Neutrophil (primary cell): ENCODE results near the gene RSPH3.

ENCODE experiments used
- H3K27ac ChIP-seq: fragments of 200-600 bp; sonication (generic); 2 replicates; pipeline ENCODE4 v1.5.1; 2016; ENCODE audit warnings: mild to moderate bottlenecking, moderate library complexity
- H3K27me3 ChIP-seq: fragments of 200-600 bp; sonication (generic); 2 replicates; pipeline ENCODE4 v1.6.0; 2016; ENCODE audit warnings: mild to moderate bottlenecking
- H3K36me3 ChIP-seq: fragments of 200-600 bp; sonication (generic); 2 replicates; pipeline ENCODE4 v1.5.1; 2017
- H3K4me1 ChIP-seq, 2 experiments: fragments of 200-600 bp in 1 of 2; sonication (generic) in 1 of 2; 1 replicate in 1 of 2; 2 replicates in 1 of 2; pipeline versions ENCODE4 v1.5.1 to v1.6.1; 2013 to 2016; ENCODE audit warnings: low read depth in 1 of 2, low read length in 1 of 2, mild to moderate bottlenecking in 1 of 2, moderate library complexity in 1 of 2; ENCODE audit not compliant: control insufficient read depth in 1 of 2, insufficient read depth in 1 of 2
- H3K4me3 ChIP-seq, 2 experiments: fragments of 200-600 bp in 1 of 2; sonication (generic) in 1 of 2; 1 replicate in 1 of 2; 2 replicates in 1 of 2; pipeline ENCODE4 v1.5.1; 2013 to 2016; ENCODE audit warnings: low read depth in 1 of 2, low read length in 1 of 2, mild to moderate bottlenecking in 1 of 2, moderate library complexity in 1 of 2
- H3K9me3 ChIP-seq: fragments of 200-600 bp; sonication (generic); 2 replicates; pipeline ENCODE4 v1.5.1; 2016
- CTCF ChIP-seq: fragments of 200-600 bp; sonication (generic); IDR thresholded peaks from 2 replicates; pipeline ENCODE4 v1.5.1; 2016; ENCODE audit warnings: antibody characterized with exemption

RSPH3 gene

GRCh38 chr6:158941246-158941645 lies 58.8 kb downstream of the RSPH3 start:
- H3K36me3 ChIP-seq = no peaks in the 10 kb centered on the region
- no peak for TF ChIP-seq CTCF
- H3K9me3 ChIP-seq = no peaks in the 10 kb centered on the region
- peaks cover 0 to 6% of the 10 kb centered on the region in 2 experiments for H3K4me1 ChIP-seq
- no peak overlapping the region for H3K27ac ChIP-seq
- no peak overlapping the region for H3K4me3 ChIP-seq
- H3K27me3 ChIP-seq = peaks cover 49% of the 10 kb centered on the region

- H3K4me1 ChIP-seq = peaks cover 0 to 6% of the 10 kb centered on the region in 2 experiments
- H3K27ac ChIP-seq = no peak overlapping the region
- TF ChIP-seq CTCF = no peak
- H3K9me3 ChIP-seq = no peaks in the 10 kb centered on the region
- peaks cover 49% of the 10 kb centered on the region for H3K27me3 ChIP-seq
- no peaks in the 10 kb centered on the region for H3K36me3 ChIP-seq
- no peak overlapping the region for H3K4me3 ChIP-seq
Observed at GRCh38 chr6:158939255-158940159, 60.5 kb downstream of the RSPH3 start.

- peaks cover 0 to 6% of the 10 kb centered on the region in 2 experiments for H3K4me1 ChIP-seq
- no peak overlapping the region for H3K4me3 ChIP-seq
- H3K27ac ChIP-seq = no peak overlapping the region
- no peaks in the 10 kb centered on the region for H3K9me3 ChIP-seq
- peaks cover 49% of the 10 kb centered on the region for H3K27me3 ChIP-seq
- no peaks in the 10 kb centered on the region for H3K36me3 ChIP-seq
- no peak for TF ChIP-seq CTCF
Observed at GRCh38 chr6:158938811-158939254, 61.2 kb downstream of the RSPH3 start.

DNA sequence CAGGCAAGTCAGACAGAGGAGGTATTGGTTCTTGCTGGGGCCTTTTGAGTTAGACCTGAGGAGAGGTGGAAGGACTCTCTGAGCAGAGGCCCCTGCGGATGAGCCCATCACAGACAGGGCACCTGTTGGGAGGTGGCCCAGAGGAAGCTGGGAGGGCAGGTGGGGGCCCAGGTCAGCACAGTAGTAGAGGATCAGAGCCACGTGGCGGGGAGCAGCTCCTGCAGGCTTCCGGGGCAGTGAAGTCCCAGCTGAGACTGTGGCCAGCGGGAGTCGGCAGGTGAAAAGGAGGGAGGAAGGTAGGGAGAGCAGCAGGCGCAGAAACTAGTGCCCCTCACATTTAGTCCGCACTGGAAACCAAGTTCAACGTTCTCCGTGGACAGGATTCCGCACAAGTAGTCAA lies 61.8 kb downstream of the RSPH3 start:
- no peaks in the 10 kb centered on the region for H3K36me3 ChIP-seq
- no peaks in the 10 kb centered on the region for H3K9me3 ChIP-seq
- H3K4me3 ChIP-seq = no peak overlapping the region
- peaks cover 49% of the 10 kb centered on the region for H3K27me3 ChIP-seq
- H3K4me1 ChIP-seq = peaks cover 0 to 6% of the 10 kb centered on the region in 2 experiments
- H3K27ac ChIP-seq = no peak overlapping the region
- no peak for TF ChIP-seq CTCF

- H3K4me1 ChIP-seq = peaks cover 0 to 2% of the 10 kb centered on the region in 2 experiments
- no peaks in the 10 kb centered on the region for H3K36me3 ChIP-seq
- no peak overlapping the region for H3K4me3 ChIP-seq
- H3K9me3 ChIP-seq = no peaks in the 10 kb centered on the region
- H3K27me3 ChIP-seq = peaks cover 21% of the 10 kb centered on the region
- no peak overlapping the region for H3K27ac ChIP-seq
- TF ChIP-seq CTCF = no peak
Observed at GRCh38 chr6:158934157-158934556, 65.8 kb downstream of the RSPH3 start.
